Posterior cingulate gyrus (tissue), 11 donors: ENCODE data around the gene CBR1.

Experiments used
- DNase-seq, 10 donors: peaks; one replicate each; pipeline versions ENCODE4 v3.0.0 to v3.0.0-alpha.2; 2020 to 2021; ENCODE audit warnings: mixed read lengths in 3 of 10
- intact Hi-C: fragments of 100-400 bp; cut with DNase I; formaldehyde crosslinking; loops from one replicate; pipeline ENCODE4 v1.15.1; 2023

Gene CBR1

GRCh38 chr21:36105327-36105842, 35.6 kb downstream of the CBR1 start:
- intact Hi-C loops = loop anchor here (5.0 kb wide), 1 partner anchor 43 kb away; the partner anchor contains the start of gene SETD4
- DNase-seq = no peak

GRCh38 chr21:36109868-36110267, 40.0 kb downstream of the CBR1 start:
- intact Hi-C loops = loop anchor here (5.0 kb wide), 1 partner anchor 48 kb away; the partner anchor contains the start of gene SETD4
- no peak for DNase-seq

- no peak for DNase-seq
- intact Hi-C loops = no loop called here
Measured at GRCh38 chr21:36111238-36111637, 41.4 kb downstream of the CBR1 start.

GRCh38 chr21:36113647-36114428, 44.0 kb downstream of the CBR1 start:
- no peak for DNase-seq
- intact Hi-C loops = loop anchor here (2.0 kb wide), 1 partner anchor 67 kb away; no protein-coding TSS in a partner anchor

GRCh38 chr21:36115138-36115730, 45.4 kb downstream of the CBR1 start:
- no peak for DNase-seq
- intact Hi-C loops = no loop called here

- intact Hi-C loops = no loop called here
- no peak for DNase-seq
Measured at GRCh38 chr21:36117286-36117741, 47.5 kb downstream of the CBR1 start.

GRCh38 chr21:36120304-36120888, 50.6 kb downstream of the CBR1 start:
- intact Hi-C loops = no loop called here
- peak in 1 of 10 donors; percentile 71 for DNase-seq
